ENCODE measurements around the gene LSS.

LSS gene

DNA sequence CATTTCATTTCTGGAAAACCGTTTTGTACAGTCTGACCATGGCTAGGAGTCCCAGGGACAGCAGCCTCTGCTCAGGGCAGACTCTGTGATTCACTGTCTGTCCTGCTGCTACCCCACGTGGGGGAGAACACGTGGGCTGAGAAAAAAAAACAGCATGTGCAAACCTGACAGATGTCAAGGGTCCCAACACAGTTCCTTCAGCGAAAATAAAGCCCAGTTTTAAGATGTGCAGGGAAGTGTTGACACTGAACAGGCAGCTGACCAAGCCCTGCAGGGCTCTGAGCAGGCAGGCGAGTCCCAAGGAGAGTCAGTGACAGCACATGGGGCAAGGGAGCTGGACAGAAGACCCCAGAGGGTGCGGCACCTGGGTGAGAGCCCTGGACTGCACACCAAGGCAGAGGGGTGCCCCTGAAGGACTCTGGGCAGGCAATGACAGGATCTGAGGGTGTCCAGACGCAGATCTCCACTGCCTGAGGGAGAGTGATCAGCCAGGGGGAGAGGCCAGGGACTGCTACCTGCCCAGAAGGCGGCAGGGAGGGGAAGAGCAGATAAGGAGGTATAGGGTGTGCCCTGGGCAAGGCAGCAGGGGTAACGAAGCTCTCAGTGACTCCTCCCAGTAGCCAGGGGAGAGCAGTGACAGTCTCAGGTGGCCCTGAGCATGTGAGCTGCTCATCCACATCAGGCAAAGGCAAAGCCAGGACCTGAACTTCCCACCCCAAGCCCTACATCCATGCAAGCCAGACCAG, 39.2 kb downstream of the LSS start:
- Histone ChIP-seq H3K27me3 (ENCODE audit: insufficient read depth, low read length, poor library complexity, severe bottlenecking) (no peaks in the 10 kb centered on the region), H3K4me1 (ENCODE audit: insufficient read depth, low read length, poor library complexity, severe bottlenecking) (peaks cover 13% of the 10 kb centered on the region), H3K4me2 (ENCODE audit: low read depth, low read length, poor library complexity, severe bottlenecking) (no peak overlapping the region), H4K20me1 (ENCODE audit: insufficient read depth, low read length, poor library complexity, severe bottlenecking) (no peaks in the 10 kb centered on the region), H3F3A (ENCODE audit: low read depth) (no peaks in the 10 kb centered on the region), H3K36me3 (ENCODE audit: insufficient read depth, low read length) (peaks cover 42% of the 10 kb centered on the region; the same call in 1 of the 2 replicates), H3K79me2 (ENCODE audit: insufficient read depth, low read length) (no peaks in the 10 kb centered on the region), H3K9ac (ENCODE audit: low read depth, low read length, poor library complexity, severe bottlenecking) (no peak overlapping the region), H3K9me3 (ENCODE audit: insufficient read depth, low read depth, low read length) (no peaks in the 10 kb centered on the region), H3K4me3 (ENCODE audit: low read length, poor library complexity, severe bottlenecking) (no peak overlapping the region), H3K9me2 (replicated peaks; ENCODE audit: low read depth, low read length) (no peaks in the 10 kb centered on the region), H2AFZ (ENCODE audit: low read length) (no peak overlapping the region)
- TF ChIP-seq, protein P1, sequence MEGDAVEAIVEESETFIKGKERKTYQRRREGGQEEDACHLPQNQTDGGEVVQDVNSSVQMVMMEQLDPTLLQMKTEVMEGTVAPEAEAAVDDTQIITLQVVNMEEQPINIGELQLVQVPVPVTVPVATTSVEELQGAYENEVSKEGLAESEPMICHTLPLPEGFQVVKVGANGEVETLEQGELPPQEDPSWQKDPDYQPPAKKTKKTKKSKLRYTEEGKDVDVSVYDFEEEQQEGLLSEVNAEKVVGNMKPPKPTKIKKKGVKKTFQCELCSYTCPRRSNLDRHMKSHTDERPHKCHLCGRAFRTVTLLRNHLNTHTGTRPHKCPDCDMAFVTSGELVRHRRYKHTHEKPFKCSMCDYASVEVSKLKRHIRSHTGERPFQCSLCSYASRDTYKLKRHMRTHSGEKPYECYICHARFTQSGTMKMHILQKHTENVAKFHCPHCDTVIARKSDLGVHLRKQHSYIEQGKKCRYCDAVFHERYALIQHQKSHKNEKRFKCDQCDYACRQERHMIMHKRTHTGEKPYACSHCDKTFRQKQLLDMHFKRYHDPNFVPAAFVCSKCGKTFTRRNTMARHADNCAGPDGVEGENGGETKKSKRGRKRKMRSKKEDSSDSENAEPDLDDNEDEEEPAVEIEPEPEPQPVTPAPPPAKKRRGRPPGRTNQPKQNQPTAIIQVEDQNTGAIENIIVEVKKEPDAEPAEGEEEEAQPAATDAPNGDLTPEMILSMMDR (conservative IDR thresholded peaks at IDR 0.05; ENCODE audit: low read length), result no peak
- no peak for TF ChIP-seq EZH2phosphoT487 (IDR thresholded peaks at IDR 0.05; ENCODE audit: borderline replicate concordance)

DNA sequence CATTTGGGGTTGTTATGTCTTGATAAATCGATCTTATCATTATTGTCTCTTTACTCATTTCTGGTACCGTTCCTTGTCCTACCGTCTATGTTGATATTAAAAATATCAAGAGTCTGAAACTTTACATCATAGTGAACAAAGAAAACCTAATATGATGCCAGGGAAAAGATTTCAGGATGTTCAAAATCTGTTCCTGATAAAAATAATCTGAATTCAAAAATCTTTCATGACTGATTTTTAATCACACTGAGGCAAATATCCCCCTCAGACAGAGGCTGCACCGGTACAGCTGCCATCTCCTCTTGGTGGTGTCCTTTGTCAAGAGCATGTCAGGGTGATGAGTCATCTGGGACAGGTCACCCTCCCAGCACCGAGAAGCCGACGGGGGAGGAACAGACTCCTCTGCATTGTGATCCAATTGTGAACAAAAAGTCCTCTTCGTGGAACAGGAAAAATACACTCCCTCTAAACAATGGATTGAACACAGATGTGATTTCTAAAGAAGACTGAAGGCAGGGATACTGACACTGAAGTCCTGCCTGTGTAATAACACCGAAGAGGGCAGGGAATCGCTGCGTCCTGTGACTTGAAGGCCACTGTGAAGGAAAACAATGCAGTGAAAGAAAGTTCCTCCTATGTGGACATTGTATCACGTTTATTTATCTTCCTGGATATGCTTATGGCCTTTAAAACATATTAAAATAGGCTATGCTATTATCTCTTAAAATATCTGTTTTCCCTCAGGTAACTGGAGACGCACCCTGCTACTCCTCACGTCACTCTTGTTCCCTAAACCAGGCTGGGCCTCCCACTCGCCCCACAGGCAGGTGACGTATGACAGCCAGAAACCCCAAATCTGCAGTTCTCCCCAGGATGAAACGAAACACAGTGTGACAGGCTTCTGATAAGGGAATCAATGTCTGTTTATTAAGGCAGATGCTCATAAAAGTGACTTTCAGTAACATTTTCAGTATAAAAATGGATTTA, 40.1 kb downstream of the LSS start:
- H3K9me3 ChIP-seq (ENCODE audit: insufficient read depth, low read depth, low read length), result no peaks in the 10 kb centered on the region
- no peak overlapping the region for H3K4me3 ChIP-seq (ENCODE audit: low read length, poor library complexity, severe bottlenecking)
- H3K79me2 ChIP-seq (ENCODE audit: insufficient read depth, low read length), result no peaks in the 10 kb centered on the region
- H3K27me3 ChIP-seq (ENCODE audit: insufficient read depth, low read length, poor library complexity, severe bottlenecking), result no peaks in the 10 kb centered on the region
- H3K4me2 ChIP-seq (ENCODE audit: low read depth, low read length, poor library complexity, severe bottlenecking), result no peak overlapping the region
- H3K4me1 ChIP-seq (ENCODE audit: insufficient read depth, low read length, poor library complexity, severe bottlenecking), result peaks cover 17% of the 10 kb centered on the region
- no peaks in the 10 kb centered on the region for H3K9me2 ChIP-seq (replicated peaks; ENCODE audit: low read depth, low read length)
- H3K9ac ChIP-seq (ENCODE audit: low read depth, low read length, poor library complexity, severe bottlenecking), result no peak overlapping the region
- no peaks in the 10 kb centered on the region for H3F3A ChIP-seq (ENCODE audit: low read depth)
- no peaks in the 10 kb centered on the region for H4K20me1 ChIP-seq (ENCODE audit: insufficient read depth, low read length, poor library complexity, severe bottlenecking)
- TF ChIP-seq, protein P1 (conservative IDR thresholded peaks at IDR 0.05; ENCODE audit: low read length), result no peak
- TF ChIP-seq EZH2phosphoT487 (IDR thresholded peaks at IDR 0.05; ENCODE audit: borderline replicate concordance), result no peak
- peaks cover 33% of the 10 kb centered on the region; the same call in 1 of the 2 replicates for H3K36me3 ChIP-seq (ENCODE audit: insufficient read depth, low read length)
- no peak overlapping the region for H2AFZ ChIP-seq (ENCODE audit: low read length)

DNA sequence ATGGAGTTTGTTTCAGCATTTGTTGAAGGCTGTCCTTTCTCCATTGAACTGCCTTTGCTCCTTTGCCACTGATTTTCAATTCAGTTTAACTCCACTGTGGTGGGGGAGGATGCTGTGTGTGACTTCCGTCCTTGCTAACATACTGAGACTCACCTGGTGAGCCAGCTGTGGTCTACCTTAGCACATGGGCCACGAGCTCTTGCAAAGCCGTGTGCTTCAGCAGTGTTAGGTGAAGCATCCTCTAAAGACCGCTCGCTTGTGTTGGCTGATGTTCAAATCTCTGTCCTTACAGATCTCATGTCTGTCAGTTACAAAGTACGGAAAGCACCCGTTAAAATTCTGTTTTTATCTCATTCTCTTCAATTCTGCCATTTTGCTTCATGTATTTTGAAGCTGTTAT, 40.8 kb downstream of the LSS start:
- Histone ChIP-seq H3K9me2 (replicated peaks; ENCODE audit: low read depth, low read length) (no peaks in the 10 kb centered on the region), H3K4me3 (ENCODE audit: low read length, poor library complexity, severe bottlenecking) (no peak overlapping the region), H3K36me3 (ENCODE audit: insufficient read depth, low read length) (peaks cover 26% of the 10 kb centered on the region; the same call in 1 of the 2 replicates), H3K9ac (ENCODE audit: low read depth, low read length, poor library complexity, severe bottlenecking) (no peak overlapping the region), H3K79me2 (ENCODE audit: insufficient read depth, low read length) (no peaks in the 10 kb centered on the region), H4K20me1 (ENCODE audit: insufficient read depth, low read length, poor library complexity, severe bottlenecking) (no peaks in the 10 kb centered on the region), H3F3A (ENCODE audit: low read depth) (no peaks in the 10 kb centered on the region), H2AFZ (ENCODE audit: low read length) (no peak overlapping the region), H3K27me3 (ENCODE audit: insufficient read depth, low read length, poor library complexity, severe bottlenecking) (no peaks in the 10 kb centered on the region), H3K4me2 (ENCODE audit: low read depth, low read length, poor library complexity, severe bottlenecking) (no peak overlapping the region), H3K9me3 (ENCODE audit: insufficient read depth, low read depth, low read length) (no peaks in the 10 kb centered on the region), H3K4me1 (ENCODE audit: insufficient read depth, low read length, poor library complexity, severe bottlenecking) (peaks cover 22% of the 10 kb centered on the region)
- no peak for TF ChIP-seq EZH2phosphoT487 (IDR thresholded peaks at IDR 0.05; ENCODE audit: borderline replicate concordance)
- TF ChIP-seq, protein P1 (conservative IDR thresholded peaks at IDR 0.05; ENCODE audit: low read length), result no peak
